ENCODE results near the gene TPST1.

The TPST1 gene

DNA sequence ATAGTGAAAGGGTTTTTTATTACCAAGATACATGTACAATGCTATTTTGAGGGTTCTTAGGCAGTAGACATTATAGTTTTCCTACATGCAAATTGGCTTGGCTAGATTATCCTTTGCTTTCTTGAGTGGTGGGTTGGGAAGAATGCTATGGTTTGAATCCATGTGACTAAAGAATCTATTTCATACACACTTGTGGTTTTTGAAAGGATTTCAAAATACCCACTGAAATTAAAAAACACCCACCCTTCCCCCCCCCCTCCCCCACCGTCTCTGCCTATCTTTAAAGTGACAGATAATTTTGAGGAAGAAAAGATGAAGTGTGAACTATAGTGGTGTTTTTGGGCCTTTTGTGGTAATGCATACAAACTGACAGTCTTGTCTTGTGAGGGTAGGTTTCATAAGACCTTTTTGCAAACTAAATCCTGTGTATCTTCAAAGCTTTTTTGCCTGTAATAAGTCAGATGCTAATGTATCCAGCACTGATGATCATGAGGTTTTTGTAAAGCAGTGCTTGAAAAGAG, 90.9 kb downstream of the TPST1 start:
- ChIA-PET POLR2A (no interaction called here), CTCF (no interaction called here)
- no peak for DNase-seq (ENCODE audit: extremely low spot score)
- no peak for TF ChIP-seq BHLHE40 (IDR thresholded peaks at IDR 0.05; ENCODE audit: borderline replicate concordance)
- no peak for TF ChIP-seq SP1 (IDR thresholded peaks at IDR 0.05)
- TF ChIP-seq, protein P1, sequence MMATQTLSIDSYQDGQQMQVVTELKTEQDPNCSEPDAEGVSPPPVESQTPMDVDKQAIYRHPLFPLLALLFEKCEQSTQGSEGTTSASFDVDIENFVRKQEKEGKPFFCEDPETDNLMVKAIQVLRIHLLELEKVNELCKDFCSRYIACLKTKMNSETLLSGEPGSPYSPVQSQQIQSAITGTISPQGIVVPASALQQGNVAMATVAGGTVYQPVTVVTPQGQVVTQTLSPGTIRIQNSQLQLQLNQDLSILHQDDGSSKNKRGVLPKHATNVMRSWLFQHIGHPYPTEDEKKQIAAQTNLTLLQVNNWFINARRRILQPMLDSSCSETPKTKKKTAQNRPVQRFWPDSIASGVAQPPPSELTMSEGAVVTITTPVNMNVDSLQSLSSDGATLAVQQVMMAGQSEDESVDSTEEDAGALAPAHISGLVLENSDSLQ (IDR thresholded peaks at IDR 0.05) = no peak
- no peak for TF ChIP-seq ELF4 (IDR thresholded peaks at IDR 0.05)
- TF ChIP-seq HDGF (IDR thresholded peaks at IDR 0.05; ENCODE audit: borderline replicate concordance) = no peak
- TF ChIP-seq SUZ12 (IDR thresholded peaks at IDR 0.05) = no peak
- TF ChIP-seq NFRKB (IDR thresholded peaks at IDR 0.05) = no peak
- no peak for TF ChIP-seq FOXA1 (IDR thresholded peaks at IDR 0.05)
- TF ChIP-seq ZNF384 (IDR thresholded peaks at IDR 0.05) = no peak
- no peak for TF ChIP-seq LEF1 (IDR thresholded peaks at IDR 0.05; ENCODE audit: borderline replicate concordance)
- TF ChIP-seq ARNT (IDR thresholded peaks at IDR 0.05) = no peak

DNA sequence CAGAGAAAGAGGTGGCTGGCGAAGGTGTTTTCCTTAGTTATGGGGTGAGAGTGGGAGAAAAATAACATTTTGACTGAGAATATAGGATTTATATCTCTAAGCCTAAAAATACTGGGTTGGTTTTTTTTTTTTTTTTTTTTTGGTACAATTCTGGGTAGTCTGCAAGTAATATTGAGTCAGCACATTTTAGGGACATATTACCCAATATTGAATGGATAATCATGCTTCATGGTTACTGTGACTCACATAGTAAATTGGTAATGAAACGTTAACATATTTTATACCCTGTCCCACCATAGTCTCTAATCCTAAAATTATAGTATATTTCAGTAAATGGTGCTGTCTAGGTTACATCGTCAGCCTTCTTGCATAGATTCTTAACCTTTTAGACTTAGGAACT, 91.4 kb downstream of the TPST1 start:
- no peak for DNase-seq (ENCODE audit: extremely low spot score)
- POLR2A ChIA-PET = no interaction called here
- TF ChIP-seq TARDBP (IDR thresholded peaks at IDR 0.05) (no peak), FOXM1 (IDR thresholded peaks at IDR 0.05; ENCODE audit: borderline replicate concordance) (no peak), LEF1 (IDR thresholded peaks at IDR 0.05; ENCODE audit: borderline replicate concordance) (no peak), ELF4 (IDR thresholded peaks at IDR 0.05) (no peak), ZNF384 (IDR thresholded peaks at IDR 0.05) (no peak)
- CTCF ChIA-PET = no interaction called here

DNA sequence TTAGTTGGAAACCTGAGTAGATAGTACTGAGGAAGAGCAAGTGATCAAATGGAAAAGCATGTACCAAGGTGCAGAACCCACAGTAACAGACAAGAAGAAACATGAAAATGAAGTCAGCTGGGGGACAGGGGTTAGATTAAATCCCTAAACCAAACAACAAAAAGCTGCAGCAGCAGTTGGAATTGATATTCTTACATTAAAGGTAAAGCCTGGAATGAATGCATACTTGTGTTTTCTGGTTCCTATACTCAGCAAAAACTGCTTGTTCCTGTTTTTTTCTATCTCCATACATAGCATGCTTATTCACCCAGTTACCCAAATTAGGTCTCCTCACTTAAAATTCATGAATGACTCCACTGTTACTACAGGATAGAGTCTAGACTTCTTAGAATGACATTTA, 92.4 kb downstream of the TPST1 start:
- CTCF ChIA-PET = no interaction called here
- TF ChIP-seq FOXK2 (IDR thresholded peaks at IDR 0.05) (no peak), TARDBP (IDR thresholded peaks at IDR 0.05) (no peak), LEF1 (IDR thresholded peaks at IDR 0.05; ENCODE audit: borderline replicate concordance) (no peak), BHLHE40 (IDR thresholded peaks at IDR 0.05; ENCODE audit: borderline replicate concordance) (no peak), FOXA1 (IDR thresholded peaks at IDR 0.05) (no peak), CTBP1 (IDR thresholded peaks at IDR 0.05; ENCODE audit: borderline replicate concordance) (no peak), NFRKB (IDR thresholded peaks at IDR 0.05) (no peak), ARNT (IDR thresholded peaks at IDR 0.05) (no peak), ELF4 (IDR thresholded peaks at IDR 0.05) (no peak), L3MBTL2 (conservative IDR thresholded peaks at IDR 0.05) (no peak), SP1 (IDR thresholded peaks at IDR 0.05) (no peak)
- POLR2A ChIA-PET = no interaction called here
- DNase-seq (ENCODE audit: extremely low spot score) = no peak

DNA sequence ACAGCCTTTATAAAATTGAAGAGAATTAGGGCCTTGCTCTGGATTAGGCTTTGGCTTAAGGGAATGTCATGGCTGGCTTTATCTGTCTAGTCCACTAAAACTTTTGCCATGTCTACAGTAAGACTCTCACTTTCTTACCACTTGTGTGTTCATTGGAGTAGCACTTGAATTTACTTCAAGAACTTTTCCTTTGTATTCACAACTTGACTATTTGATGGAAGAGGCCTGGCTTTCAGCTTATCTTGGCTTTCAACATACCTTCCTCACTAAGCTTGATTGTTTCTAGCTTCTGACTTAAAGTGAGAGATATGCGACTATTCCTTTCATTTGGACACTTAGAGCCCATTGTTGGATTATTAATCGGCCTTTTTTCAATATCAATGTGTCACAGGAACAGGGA, 96.1 kb downstream of the TPST1 start:
- ChIA-PET CTCF (no interaction called here), POLR2A (no interaction called here)
- no peak for DNase-seq (ENCODE audit: extremely low spot score)
- TF ChIP-seq, protein P1 (IDR thresholded peaks at IDR 0.05) = no peak
- TF ChIP-seq NFRKB (IDR thresholded peaks at IDR 0.05) (no peak), FOXK2 (IDR thresholded peaks at IDR 0.05) (no peak), CTBP1 (IDR thresholded peaks at IDR 0.05; ENCODE audit: borderline replicate concordance) (no peak), BHLHE40 (IDR thresholded peaks at IDR 0.05; ENCODE audit: borderline replicate concordance) (no peak), ELF4 (IDR thresholded peaks at IDR 0.05) (no peak), LEF1 (IDR thresholded peaks at IDR 0.05; ENCODE audit: borderline replicate concordance) (no peak), ARNT (IDR thresholded peaks at IDR 0.05) (no peak), ZNF384 (IDR thresholded peaks at IDR 0.05) (no peak), SUZ12 (IDR thresholded peaks at IDR 0.05) (no peak), FOXA1 (IDR thresholded peaks at IDR 0.05) (no peak), HDGF (IDR thresholded peaks at IDR 0.05; ENCODE audit: borderline replicate concordance) (no peak), TARDBP (IDR thresholded peaks at IDR 0.05) (no peak), SP1 (IDR thresholded peaks at IDR 0.05) (no peak), FOXM1 (IDR thresholded peaks at IDR 0.05; ENCODE audit: borderline replicate concordance) (no peak), L3MBTL2 (conservative IDR thresholded peaks at IDR 0.05) (no peak)

DNA sequence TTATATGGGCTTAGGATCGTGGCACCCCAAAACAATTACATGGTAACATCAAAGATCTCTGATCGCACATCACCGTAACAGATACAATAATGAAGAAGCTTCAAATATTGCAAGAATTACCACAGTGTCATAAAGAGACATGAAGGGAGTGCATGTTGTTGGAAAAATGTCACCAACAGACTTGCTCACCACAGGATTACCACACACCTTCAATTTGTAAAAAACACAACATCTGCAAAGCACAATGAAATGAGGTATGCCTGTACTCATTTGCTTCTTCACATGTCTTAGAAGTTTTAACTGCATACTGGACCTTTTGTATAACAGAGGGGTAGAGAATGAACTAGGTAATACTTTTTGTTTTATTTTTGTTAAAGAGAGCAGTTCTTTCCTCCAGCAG, 96.6 kb downstream of the TPST1 start:
- ChIA-PET CTCF (no interaction called here), POLR2A (no interaction called here)
- no peak for DNase-seq (ENCODE audit: extremely low spot score)
- TF ChIP-seq CTBP1 (IDR thresholded peaks at IDR 0.05; ENCODE audit: borderline replicate concordance) = no peak
- TF ChIP-seq SP1 (IDR thresholded peaks at IDR 0.05) = no peak
- no peak for TF ChIP-seq SUZ12 (IDR thresholded peaks at IDR 0.05)
- no peak for TF ChIP-seq HDGF (IDR thresholded peaks at IDR 0.05; ENCODE audit: borderline replicate concordance)
- no peak for TF ChIP-seq ELF4 (IDR thresholded peaks at IDR 0.05)
- no peak for TF ChIP-seq TARDBP (IDR thresholded peaks at IDR 0.05)

DNA sequence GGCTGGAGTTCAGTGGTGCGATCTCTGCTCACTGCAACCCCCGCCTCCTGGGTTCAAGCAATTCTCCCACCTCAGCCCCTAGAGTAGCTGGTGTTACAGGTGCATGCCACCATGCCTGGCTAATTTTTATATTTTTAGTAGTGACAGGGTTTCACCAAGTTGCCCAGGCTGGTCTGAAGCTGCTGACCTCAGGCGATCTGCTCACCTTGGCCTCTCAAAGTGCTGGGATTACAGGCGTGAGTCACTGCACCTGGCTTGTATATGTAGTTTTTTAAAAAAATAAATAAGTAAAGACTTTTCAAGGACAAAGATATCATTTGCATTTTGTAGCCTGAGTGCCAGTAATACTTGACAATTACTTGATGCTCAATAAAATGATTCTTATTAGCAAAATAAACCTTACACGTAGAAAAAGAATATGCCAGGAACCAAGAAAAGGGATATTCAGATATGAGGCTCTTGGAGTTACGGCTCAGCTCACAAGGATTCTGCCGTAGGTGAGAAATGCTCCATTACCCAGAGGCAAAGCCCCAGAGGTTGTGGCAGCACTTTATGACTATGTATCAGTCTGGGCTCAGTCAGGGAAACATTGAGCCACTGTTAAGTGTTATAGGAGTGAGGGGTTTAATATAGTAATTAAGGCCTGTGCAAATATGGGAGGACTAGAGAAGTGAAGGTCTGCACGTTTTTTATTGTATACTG, 98.5 kb downstream of the TPST1 start:
- POLR2A ChIA-PET = no interaction called here
- no peak for DNase-seq (ENCODE audit: extremely low spot score)
- CTCF ChIA-PET = no interaction called here
- TF ChIP-seq, protein P1 (IDR thresholded peaks at IDR 0.05) = no peak
- TF ChIP-seq SP1 (IDR thresholded peaks at IDR 0.05) (no peak), FOXM1 (IDR thresholded peaks at IDR 0.05; ENCODE audit: borderline replicate concordance) (no peak), NFRKB (IDR thresholded peaks at IDR 0.05) (no peak), FOXK2 (IDR thresholded peaks at IDR 0.05) (no peak), SUZ12 (IDR thresholded peaks at IDR 0.05) (no peak), ARNT (IDR thresholded peaks at IDR 0.05) (no peak), TARDBP (IDR thresholded peaks at IDR 0.05) (no peak), HDGF (IDR thresholded peaks at IDR 0.05; ENCODE audit: borderline replicate concordance) (no peak), BHLHE40 (IDR thresholded peaks at IDR 0.05; ENCODE audit: borderline replicate concordance) (no peak), FOXA1 (IDR thresholded peaks at IDR 0.05) (no peak), ZNF384 (IDR thresholded peaks at IDR 0.05) (no peak), ELF4 (IDR thresholded peaks at IDR 0.05) (no peak), LEF1 (IDR thresholded peaks at IDR 0.05; ENCODE audit: borderline replicate concordance) (no peak), L3MBTL2 (conservative IDR thresholded peaks at IDR 0.05) (no peak), CTBP1 (IDR thresholded peaks at IDR 0.05; ENCODE audit: borderline replicate concordance) (no peak)
